ENCODE data around the gene CHRM5.

The CHRM5 gene

GRCh38 chr15:34102175-34102925 lies 134.1 kb downstream of the CHRM5 start:
- DNase-seq = no peak

- no peak for DNase-seq
These were observed 138.1 kb downstream of the CHRM5 start for GRCh38 chr15:34106423-34106822.

- DNase-seq = no peak
These were observed 139.0 kb downstream of the CHRM5 start for GRCh38 chr15:34107315-34107714.

- no peak for DNase-seq
These were observed 141.7 kb downstream of the CHRM5 start for GRCh38 chr15:34109797-34110663.

- no peak for DNase-seq
These were observed 143.2 kb downstream of the CHRM5 start for GRCh38 chr15:34111488-34111887.

GRCh38 chr15:34114215-34114614 lies 145.9 kb downstream of the CHRM5 start:
- no peak for DNase-seq

- DNase-seq = no peak
These were observed 146.4 kb downstream of the CHRM5 start for GRCh38 chr15:34114739-34115138.

- DNase-seq = no peak
These were observed 148.3 kb downstream of the CHRM5 start for GRCh38 chr15:34116620-34117019.

Measured in activated CD8-positive, alpha-beta memory T cell treated with anti-CD3 and anti-CD28 coated beads, Interleukin-2, amount 50 U/mL, for 48 hours (primary cell).